NCI-H2081 (cell line): ENCODE results near the gene NRBP1.

Experiments
- DNase-seq, 2 experiments: peaks; one replicate each; lab custom pipeline; 2025; lab: John Stamatoyannopoulos, UW

Gene NRBP1

GRCh38 chr2:27428213-27428977 lies at the start of gene NRBP1:
Gene NRBP1 (plus strand): TSS chr2:27428631. CDS start chr2:27433274, 4,643 bp downstream.
- peak; percentile 93 to 96 for DNase-seq

GRCh38 chr2:27378809-27379290 lies 49.6 kb upstream of the NRBP1 start:
- no peak for DNase-seq

GRCh38 chr2:27379383-27379835 lies 49.0 kb upstream of the NRBP1 start:
- no peak for DNase-seq

- DNase-seq: peak in 1 of 2 experiments; percentile 46
Observed at GRCh38 chr2:27379836-27380625, 48.4 kb upstream of the NRBP1 start.

- peak; percentile 97 to 98 for DNase-seq
Observed at GRCh38 chr2:27380626-27381545, 47.5 kb upstream of the NRBP1 start, which contains the start of gene ZNF513. Gene ZNF513 (minus strand): TSS chr2:27380734. CDS start chr2:27380526, 208 bp downstream.

- DNase-seq: no peak
Observed at GRCh38 chr2:27381577-27382181, 46.8 kb upstream of the NRBP1 start.

GRCh38 chr2:27390822-27391679 lies 37.4 kb upstream of the NRBP1 start:
- no peak for DNase-seq

- DNase-seq: no peak
Observed at GRCh38 chr2:27393225-27393624, 35.2 kb upstream of the NRBP1 start.

- DNase-seq: no peak
Observed at GRCh38 chr2:27398962-27399361, 29.5 kb upstream of the NRBP1 start.

GRCh38 chr2:27400348-27401135 lies 27.9 kb upstream of the NRBP1 start:
- DNase-seq: no peak

GRCh38 chr2:27407798-27408491 lies 20.5 kb upstream of the NRBP1 start:
- peak; percentile 60 to 72 for DNase-seq

- DNase-seq: peak; percentile 23 to 64
Observed at GRCh38 chr2:27408601-27409320, 19.7 kb upstream of the NRBP1 start.

- peak; percentile 97 to 98 for DNase-seq
Observed at GRCh38 chr2:27409321-27410073, 18.9 kb upstream of the NRBP1 start, which contains the start of gene PPM1G. Gene PPM1G (minus strand): TSS chr2:27409591. CDS start chr2:27409422, 169 bp downstream.

GRCh38 chr2:27412419-27413152 lies 15.8 kb upstream of the NRBP1 start:
- DNase-seq: no peak

GRCh38 chr2:27416151-27416550 lies 12.3 kb upstream of the NRBP1 start:
- no peak for DNase-seq

- DNase-seq: no peak
Observed at GRCh38 chr2:27420996-27421395, 7.4 kb upstream of the NRBP1 start.
